Measurements from ENCODE around the gene CACNA1C.

Gene CACNA1C

DNA sequence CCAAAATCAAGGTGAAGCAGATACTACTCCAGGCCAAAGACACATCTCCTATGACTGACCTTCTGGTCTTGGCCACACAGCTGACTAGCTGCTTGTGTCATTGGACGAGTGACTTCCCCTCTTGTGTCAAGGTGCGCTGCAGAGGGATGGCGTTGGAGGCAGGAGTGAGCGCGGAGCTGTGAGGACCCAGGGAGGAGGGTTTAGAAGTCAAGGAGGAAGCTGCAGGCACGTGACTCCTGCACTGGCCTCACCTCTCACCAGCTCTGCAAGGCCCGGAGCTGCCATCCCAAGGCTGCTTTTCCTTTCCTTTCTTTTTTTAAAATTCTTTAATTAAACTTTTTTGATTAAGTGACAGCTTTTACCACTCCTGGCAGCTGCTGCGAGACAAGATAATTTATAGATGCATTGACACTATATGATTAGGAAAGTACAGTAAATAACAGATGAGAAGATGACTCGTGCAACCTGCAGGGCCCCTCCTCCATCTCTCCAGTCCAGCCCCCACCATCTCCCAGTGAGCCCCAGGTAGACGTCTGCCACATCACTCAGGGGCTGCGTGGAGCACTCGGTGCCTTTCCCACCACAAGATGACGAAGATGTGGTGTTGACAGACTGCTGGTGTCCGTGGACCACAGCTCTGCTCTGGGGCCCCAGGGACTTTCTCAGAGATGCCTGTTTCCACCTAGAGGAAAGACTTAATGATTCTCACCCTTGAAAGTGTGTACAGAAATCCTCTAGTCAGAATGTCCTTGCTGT, 350.6 kb downstream of the CACNA1C start:
- FAIRE-seq: peak; percentile 89
- no peak for DNase-seq (ENCODE audit: low spot score)

- FAIRE-seq (peak; percentile 55), DNase-seq (ENCODE audit: low spot score) (no peak)
These were observed 352.3 kb downstream of the CACNA1C start for GRCh38 chr12:2405039-2405438.

DNA sequence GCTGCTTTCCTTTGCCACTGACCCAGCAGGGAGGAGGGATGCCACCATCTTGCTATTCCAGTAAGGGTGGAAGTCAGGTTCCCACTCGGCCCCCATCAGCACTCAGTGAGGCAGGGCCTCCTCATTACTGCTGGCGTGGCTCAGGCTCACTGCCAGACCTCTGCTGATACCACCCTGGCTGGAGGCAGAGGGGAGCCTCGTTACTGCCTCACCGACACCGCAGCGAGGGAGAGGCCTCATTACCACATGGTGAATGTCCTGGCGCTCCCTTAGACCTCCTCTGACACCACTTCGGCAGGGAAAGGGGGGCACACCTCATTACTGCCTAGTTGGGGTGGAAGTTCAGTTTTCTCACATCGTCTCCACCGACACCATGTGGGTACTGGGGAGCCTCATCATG, 354.1 kb downstream of the CACNA1C start:
- no peak for DNase-seq (ENCODE audit: low spot score)
- peak; percentile 17 for FAIRE-seq

DNA sequence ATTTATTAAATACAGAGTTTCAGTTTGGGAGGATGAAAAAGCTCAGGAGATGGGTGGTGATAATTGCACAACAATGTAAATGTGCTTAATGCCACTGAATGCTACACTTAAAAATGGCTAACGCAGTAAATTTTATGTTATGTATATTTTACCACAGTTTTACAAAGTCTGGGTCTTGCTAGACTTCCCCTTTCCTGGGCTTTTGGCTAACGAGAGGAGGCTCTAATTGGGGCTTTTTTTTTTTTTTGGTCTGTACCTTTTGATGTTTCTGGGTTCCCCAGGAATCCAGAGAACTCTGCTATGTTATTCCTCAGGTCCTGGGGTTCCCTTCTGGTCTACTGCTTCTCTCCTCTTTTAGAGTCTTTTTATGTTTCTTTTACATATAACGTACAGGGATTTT, 355.5 kb downstream of the CACNA1C start:
- no peak for DNase-seq (ENCODE audit: low spot score)
- no peak for FAIRE-seq

GRCh38 chr12:2409656-2410265, 357.0 kb downstream of the CACNA1C start:
- DNase-seq (ENCODE audit: low spot score): peak; percentile 33
- FAIRE-seq: peak; percentile 61

DNA sequence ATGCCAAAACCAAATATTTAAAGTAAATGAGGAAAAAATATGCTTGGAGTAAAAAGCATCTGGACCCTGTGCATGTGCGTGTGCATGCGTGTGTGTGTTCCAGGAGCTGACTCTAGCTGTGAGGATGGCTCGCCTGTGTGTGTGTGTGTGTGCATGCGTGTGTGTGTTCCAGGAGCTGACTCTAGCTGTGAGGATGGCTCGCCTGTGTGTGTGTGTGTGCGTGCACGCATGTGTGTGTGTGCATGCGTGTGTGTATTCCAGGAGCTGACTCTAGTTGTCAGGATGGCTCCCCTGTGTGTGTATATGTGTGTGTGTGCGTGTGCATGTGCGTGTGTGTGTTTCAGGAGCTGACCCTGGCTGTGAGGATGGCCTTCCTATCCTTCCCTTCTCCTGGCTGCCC, 357.7 kb downstream of the CACNA1C start:
- peak; percentile 76 for FAIRE-seq
- no peak for DNase-seq (ENCODE audit: low spot score)

DNA sequence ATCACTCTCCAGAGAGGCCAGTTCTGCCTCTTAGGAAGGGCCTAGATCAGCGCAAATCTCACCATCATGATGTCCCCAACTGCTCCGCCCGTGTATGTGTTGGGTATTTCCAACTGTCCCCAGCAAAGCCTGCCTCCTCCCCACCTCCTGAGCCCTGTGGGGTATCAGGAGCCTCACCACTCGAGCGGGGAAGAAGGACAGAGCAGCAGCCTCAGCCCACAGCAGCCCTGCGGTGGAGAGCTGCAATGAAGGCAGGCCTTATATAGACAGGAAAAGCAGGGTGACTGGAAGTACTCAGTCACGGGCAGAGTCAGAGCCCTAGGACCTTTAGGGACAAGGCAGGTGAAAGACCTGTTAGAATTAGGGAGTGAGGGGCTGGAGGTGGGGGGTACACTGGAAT, 358.2 kb downstream of the CACNA1C start:
- DNase-seq (ENCODE audit: low spot score) (no peak), FAIRE-seq (peak; percentile 86)

- DNase-seq (ENCODE audit: low spot score) (no peak), FAIRE-seq (no peak)
These were observed 359.0 kb downstream of the CACNA1C start for GRCh38 chr12:2411616-2412304.

- no peak for FAIRE-seq
These were observed 359.5 kb downstream of the CACNA1C start for GRCh38 chr12:2412305-2412643.

GRCh38 chr12:2413301-2413700, 360.5 kb downstream of the CACNA1C start:
- DNase-seq (ENCODE audit: low spot score) (no peak), FAIRE-seq (no peak)

More at GRCh38 chr12:2412305-2412643, 359.5 kb downstream of the CACNA1C start:
- DNase-seq (ENCODE audit: low spot score): no peak

DNA sequence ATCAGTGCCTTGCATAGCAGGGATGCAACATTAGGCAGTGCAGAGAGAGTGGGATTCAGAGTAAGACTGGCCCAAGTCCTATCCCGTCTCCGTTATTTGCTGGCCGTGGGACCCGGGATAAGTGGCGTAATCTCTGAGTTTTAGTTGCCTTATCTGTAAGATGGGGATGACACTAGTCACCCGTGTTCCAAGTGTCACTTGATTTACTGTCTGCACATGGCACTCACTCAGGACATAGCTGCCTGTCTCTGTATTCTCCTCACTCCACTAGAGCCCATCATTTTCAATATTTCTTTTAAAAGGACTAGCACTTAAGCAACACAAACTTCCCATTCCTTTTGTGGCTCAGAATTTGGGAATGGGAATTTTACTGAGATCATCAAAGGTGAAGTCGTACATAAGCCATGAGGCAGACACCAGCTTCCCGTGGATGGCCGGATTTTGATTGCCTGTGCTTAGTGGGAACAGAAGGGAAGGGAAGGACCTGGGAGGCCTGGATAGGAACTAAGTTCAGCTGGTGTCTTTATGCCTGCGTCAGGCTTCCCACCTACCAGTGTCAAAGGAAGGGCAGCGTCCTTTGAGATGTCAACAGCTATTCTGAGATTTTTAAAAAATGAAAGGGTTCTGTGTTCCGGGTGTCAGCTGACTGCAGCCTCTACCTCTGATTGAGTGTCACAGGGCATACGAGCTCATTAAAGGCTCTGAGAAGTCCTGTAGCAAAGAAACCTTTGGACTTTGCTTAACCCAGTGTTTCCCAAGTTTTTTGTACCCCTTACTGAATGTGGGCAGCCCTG, 361.4 kb downstream of the CACNA1C start:
- peak; percentile 68 for FAIRE-seq
- no peak for DNase-seq (ENCODE audit: low spot score)

DNA sequence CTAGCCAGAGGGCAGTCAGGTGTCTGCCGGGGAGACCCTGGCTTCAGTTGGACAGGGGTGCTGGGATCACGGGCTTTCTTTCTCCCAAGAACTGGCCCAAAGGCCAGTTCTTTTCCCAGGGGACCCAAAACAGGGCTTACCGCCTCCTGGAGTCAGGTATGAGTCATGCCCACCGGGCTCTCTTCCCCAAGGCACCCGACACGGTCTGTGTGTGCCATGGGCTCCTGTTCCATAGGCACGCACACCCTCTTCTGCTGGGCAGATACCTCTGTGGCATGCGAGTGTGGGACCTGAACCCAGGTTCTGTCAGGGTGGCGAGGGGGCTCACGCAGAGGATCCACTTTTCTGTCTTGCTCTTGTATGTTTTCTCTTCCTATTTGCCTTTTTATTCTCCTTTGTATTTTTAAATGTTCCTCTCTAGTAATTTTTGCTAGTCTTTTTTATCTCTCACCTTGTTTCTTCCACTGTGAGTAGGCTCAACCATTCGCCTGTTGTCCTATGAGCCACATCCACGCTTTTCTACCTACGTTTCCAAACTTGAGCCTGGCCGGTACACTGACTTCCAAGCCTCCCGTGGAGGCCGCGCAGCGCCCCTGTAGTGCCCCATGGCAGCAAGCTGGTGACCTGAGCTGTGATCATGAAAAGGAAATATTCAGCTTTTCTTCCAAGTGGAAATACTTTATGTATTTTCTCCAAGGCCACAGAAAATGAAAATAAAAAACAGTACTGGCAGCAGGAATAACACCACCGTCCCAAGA, 362.2 kb downstream of the CACNA1C start:
- DNase-seq (ENCODE audit: low spot score): peak; percentile 41
- FAIRE-seq: no peak

- DNase-seq (ENCODE audit: low spot score): no peak
- FAIRE-seq: no peak
These were observed 362.8 kb downstream of the CACNA1C start for GRCh38 chr12:2415568-2415944.

DNA sequence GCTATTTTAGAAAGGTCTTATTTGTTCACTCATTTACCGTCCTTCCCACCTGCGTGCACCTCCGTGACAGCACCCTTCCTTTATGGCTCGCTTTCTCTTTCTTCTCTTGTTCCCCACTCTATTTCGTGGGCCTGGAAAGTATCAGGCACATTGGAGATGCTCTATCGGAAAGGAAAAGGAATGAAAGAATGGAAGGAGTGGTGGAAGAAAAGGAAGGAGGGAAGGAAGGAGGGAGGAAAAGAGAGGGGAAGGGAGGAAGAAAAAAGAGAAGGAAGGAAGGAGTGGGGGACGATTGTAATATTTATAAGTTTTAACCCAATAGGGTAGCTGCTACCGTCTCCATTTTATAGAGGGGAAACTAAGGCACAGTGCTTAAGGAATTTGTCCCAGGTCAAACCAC, 363.4 kb downstream of the CACNA1C start:
- DNase-seq (ENCODE audit: low spot score) (no peak), FAIRE-seq (no peak)

- FAIRE-seq: no peak
These were observed 364.8 kb downstream of the CACNA1C start for GRCh38 chr12:2417481-2418160.

GRCh38 chr12:2418579-2418978, 365.8 kb downstream of the CACNA1C start:
- DNase-seq (ENCODE audit: low spot score) (no peak), FAIRE-seq (no peak)

More at GRCh38 chr12:2417481-2418160, 364.8 kb downstream of the CACNA1C start:
- no peak for DNase-seq (ENCODE audit: low spot score)

- peak; percentile 17 for FAIRE-seq
These were observed 369.8 kb downstream of the CACNA1C start for GRCh38 chr12:2422591-2422990.

GRCh38 chr12:2429032-2429431, 376.2 kb downstream of the CACNA1C start:
- DNase-seq (ENCODE audit: low spot score) (no peak), FAIRE-seq (no peak)

More at GRCh38 chr12:2422591-2422990, 369.8 kb downstream of the CACNA1C start:
- no peak for DNase-seq (ENCODE audit: low spot score)

DNA sequence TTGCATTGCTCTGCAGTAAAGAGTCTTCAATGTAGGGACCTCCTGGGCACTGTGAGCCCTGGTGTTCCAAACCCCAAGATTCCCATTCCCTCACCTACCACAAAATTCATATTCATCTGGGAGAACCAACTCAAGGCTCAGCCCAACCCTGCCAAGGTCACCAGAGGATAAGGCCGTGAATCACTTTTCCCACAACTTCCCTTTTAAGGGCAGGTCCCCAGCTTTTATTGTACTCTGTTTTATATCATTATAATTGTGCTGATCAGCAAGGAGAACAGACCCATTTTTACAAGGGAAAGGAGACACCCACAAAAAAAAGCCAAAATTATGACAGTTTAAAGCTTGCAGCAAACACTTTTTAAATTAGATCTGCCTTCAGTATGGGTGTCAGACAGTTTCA, 379.0 kb downstream of the CACNA1C start:
- FAIRE-seq (no peak), DNase-seq (ENCODE audit: low spot score) (no peak)

DNA sequence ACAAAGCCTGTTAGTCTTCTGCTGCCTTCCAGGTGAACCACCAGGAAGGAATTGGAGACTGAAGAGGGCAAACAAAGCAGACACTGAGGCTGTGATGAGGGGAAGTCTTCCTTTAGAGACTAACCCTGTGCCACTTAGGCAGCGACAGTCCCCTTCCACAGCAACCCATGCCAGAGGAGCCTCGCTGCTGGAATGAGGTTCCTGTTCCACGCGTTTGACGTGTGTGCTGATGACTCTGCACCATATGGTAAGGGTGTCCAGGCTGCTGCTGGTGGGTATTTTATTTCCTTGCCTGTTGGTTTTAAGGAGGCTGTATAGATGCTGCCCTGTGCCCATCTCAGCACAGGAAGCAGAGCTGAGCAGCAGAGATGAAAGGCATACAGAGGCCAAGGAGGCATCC, 380.1 kb downstream of the CACNA1C start:
- DNase-seq (ENCODE audit: low spot score) (no peak), FAIRE-seq (peak; percentile 74)
